ENCODE results near the gene ITGAX. TPM values are rescaled to one million over a fixed set of nuclear protein-coding genes. Genes with fewer than 3 reads are reported as not detected.
A peak's percentile ranks its signal among the peaks of the same experiment; 100 is the strongest.

Gene ITGAX
- total RNA-seq, 1 donor from 2014 or later = not detected

- Mint-ChIP-seq H3K4me3 (ENCODE audit: unreplicated experiment) (no peak overlapping the region), H3K27me3 (ENCODE audit: low read depth) (peaks cover 20% of the 10 kb centered on the region), H3K36me3 (ENCODE audit: low read depth) (no peaks in the 10 kb centered on the region), H3K4me1 (ENCODE audit: low read depth) (no peaks in the 10 kb centered on the region), H3K9me3 (ENCODE audit: low read depth) (peaks cover 4% of the 10 kb centered on the region), H3K27ac (ENCODE audit: unreplicated experiment) (no peak overlapping the region)
- TF ChIP-seq CTCF (IDR thresholded peaks at IDR 0.05) = no peak
- no peak for DNase-seq (ENCODE audit: low spot score)
These were observed 25.2 kb downstream of the ITGAX start for GRCh38 chr16:31380201-31380600.

GRCh38 chr16:31382485-31383161 lies 27.6 kb downstream of the ITGAX start:
- no peak overlapping the region for H3K4me3 Mint-ChIP-seq (ENCODE audit: unreplicated experiment)
- peaks cover 3% of the 10 kb centered on the region for H3K9me3 Mint-ChIP-seq (ENCODE audit: low read depth)
- no peaks in the 10 kb centered on the region for H3K4me1 Mint-ChIP-seq (ENCODE audit: low read depth)
- H3K36me3 Mint-ChIP-seq (ENCODE audit: low read depth) = no peaks in the 10 kb centered on the region
- no peak overlapping the region for H3K27ac Mint-ChIP-seq (ENCODE audit: unreplicated experiment)
- H3K27me3 Mint-ChIP-seq (ENCODE audit: low read depth) = peaks cover 14% of the 10 kb centered on the region
- DNase-seq (ENCODE audit: low spot score) = no peak
- TF ChIP-seq CTCF (IDR thresholded peaks at IDR 0.05) = peak; percentile 73

- H3K4me1 Mint-ChIP-seq (ENCODE audit: low read depth) = no peaks in the 10 kb centered on the region
- no peak for DNase-seq (ENCODE audit: low spot score)
- no peaks in the 10 kb centered on the region for H3K36me3 Mint-ChIP-seq (ENCODE audit: low read depth)
- peaks cover 28% of the 10 kb centered on the region for H3K27me3 Mint-ChIP-seq (ENCODE audit: low read depth)
- H3K27ac Mint-ChIP-seq (ENCODE audit: unreplicated experiment) = no peak overlapping the region
- H3K4me3 Mint-ChIP-seq (ENCODE audit: unreplicated experiment) = no peak overlapping the region
- peaks cover 3% of the 10 kb centered on the region for H3K9me3 Mint-ChIP-seq (ENCODE audit: low read depth)
- TF ChIP-seq CTCF (IDR thresholded peaks at IDR 0.05) = no peak
These were observed 30.7 kb downstream of the ITGAX start for GRCh38 chr16:31385680-31386079.

GRCh38 chr16:31386157-31386984 lies 31.4 kb downstream of the ITGAX start:
- no peak for DNase-seq (ENCODE audit: low spot score)
- Mint-ChIP-seq H3K27me3 (ENCODE audit: low read depth) (peaks cover 28% of the 10 kb centered on the region), H3K4me1 (ENCODE audit: low read depth) (no peaks in the 10 kb centered on the region), H3K9me3 (ENCODE audit: low read depth) (peaks cover 3% of the 10 kb centered on the region), H3K27ac (ENCODE audit: unreplicated experiment) (no peak overlapping the region), H3K36me3 (ENCODE audit: low read depth) (no peaks in the 10 kb centered on the region), H3K4me3 (ENCODE audit: unreplicated experiment) (no peak overlapping the region)
- no peak for TF ChIP-seq CTCF (IDR thresholded peaks at IDR 0.05)

GRCh38 chr16:31388535-31388934 lies 33.6 kb downstream of the ITGAX start:
- no peak for TF ChIP-seq CTCF (IDR thresholded peaks at IDR 0.05)
- H3K4me3 Mint-ChIP-seq (ENCODE audit: unreplicated experiment) = no peak overlapping the region
- H3K9me3 Mint-ChIP-seq (ENCODE audit: low read depth) = peaks cover 3% of the 10 kb centered on the region
- H3K4me1 Mint-ChIP-seq (ENCODE audit: low read depth) = no peaks in the 10 kb centered on the region
- no peaks in the 10 kb centered on the region for H3K36me3 Mint-ChIP-seq (ENCODE audit: low read depth)
- no peak overlapping the region for H3K27ac Mint-ChIP-seq (ENCODE audit: unreplicated experiment)
- no peak for DNase-seq (ENCODE audit: low spot score)
- H3K27me3 Mint-ChIP-seq (ENCODE audit: low read depth) = peaks cover 22% of the 10 kb centered on the region
